ENCODE measurements around the gene FARP2.

Gene FARP2

DNA sequence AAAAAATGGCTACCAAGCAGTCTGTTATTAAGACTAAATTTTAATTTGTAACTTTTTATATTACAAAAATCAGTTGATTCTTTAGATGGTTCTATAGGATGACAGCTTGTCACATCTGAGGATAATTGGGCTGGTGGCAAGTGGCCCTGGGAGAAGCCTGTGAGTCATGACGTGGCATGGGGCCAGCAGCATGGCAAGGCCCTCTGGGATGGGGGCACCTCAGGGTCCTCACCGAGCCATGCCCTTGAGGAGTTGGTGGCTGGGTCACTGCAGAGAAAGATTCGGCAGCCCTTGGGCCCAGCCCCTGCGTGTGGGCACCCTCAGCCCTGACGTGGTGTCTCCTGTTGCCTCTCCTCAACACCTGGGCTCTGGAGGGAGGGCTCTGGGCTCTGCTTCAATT lies 102.6 kb downstream of the FARP2 start:
- DNase-seq (ENCODE audit: low read depth in 2 of 2): no peak

DNA sequence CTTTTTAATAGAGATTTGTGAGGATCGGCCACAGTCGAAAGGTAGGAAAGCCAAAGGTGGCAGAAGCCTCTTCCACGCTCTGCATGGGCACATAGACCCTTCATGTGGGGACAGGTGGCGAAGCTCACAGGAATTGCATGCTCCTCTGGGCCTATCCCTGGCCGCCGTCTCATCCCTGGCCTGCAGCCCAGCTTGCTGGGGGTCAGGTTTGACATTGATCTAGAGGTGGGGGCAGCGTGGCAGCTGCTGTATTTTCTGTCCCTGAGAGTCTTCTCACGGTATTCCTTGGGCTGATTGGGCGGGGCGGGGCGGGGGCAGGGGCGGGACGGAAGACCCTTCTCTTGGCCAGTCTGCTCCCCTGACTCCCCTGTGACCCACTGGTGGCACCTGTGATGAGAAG lies 103.4 kb downstream of the FARP2 start:
- DNase-seq (ENCODE audit: low read depth in 2 of 2): no peak

DNA sequence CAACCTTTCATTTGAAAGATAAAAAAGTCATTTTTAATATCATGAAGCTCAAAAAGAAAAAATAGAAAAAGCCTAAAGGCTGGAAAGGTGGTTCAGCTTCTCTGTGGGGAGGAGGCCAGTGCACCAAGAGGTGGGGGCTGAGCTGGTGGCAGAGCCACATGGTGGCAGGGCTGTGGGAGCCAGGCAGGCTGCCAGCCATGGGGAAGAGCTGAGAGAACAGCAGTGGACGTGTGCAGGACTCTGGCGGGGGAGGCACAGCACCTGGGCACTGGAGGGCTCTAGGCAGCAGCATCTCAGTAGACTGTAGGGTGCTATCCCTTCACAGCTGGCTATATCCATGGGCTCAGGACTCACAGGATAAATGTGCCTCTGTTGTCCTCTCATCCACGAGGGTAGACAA lies 104.5 kb downstream of the FARP2 start:
- no peak for DNase-seq (ENCODE audit: low read depth in 2 of 2)

DNA sequence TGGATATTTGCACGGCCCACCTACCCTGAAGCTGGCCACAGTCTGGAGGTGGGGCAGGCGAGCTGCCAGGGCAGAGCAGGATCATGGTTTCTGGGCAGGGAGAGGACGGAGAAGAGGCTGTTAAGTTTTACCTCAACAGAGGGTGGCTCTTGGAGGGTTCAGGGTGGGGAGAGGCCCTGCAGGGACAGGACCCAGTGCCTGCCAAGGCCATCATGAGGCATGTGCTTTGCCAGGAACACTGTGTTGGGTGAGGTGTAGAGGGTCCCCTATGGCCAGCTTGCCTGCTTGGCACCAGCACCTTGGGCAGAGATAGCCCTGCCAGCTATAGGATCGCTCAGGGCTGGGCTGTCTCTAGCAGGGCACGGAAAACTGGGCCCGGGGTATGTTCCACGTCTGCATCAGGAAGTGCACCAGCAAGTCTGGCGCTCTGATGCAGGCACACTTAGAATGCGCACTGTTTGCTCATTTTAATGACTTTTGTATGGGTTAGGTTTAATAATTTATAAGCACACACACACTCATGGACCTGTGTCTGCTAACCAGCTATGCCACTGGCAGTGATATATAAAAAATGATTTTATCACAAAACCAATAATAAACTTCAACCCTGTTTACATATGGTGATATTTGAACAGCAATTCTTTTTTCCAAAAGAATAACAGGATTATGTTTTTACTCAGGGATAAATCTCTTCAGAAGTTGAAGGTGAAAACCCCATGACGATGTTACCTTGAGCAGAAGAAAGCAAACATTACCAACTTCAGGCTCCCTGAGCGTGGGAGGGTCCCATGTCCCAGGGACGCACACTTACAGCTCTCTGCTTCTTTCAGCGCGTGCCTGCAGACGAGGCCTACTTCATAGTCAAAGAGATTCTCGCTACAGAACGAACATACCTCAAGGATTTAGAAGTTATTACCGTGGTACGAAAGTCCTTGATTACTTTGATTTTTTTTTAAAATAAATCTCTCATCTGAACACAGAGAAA lies 105.9 kb downstream of the FARP2 start:
- no peak for DNase-seq (ENCODE audit: low read depth in 2 of 2)

DNA sequence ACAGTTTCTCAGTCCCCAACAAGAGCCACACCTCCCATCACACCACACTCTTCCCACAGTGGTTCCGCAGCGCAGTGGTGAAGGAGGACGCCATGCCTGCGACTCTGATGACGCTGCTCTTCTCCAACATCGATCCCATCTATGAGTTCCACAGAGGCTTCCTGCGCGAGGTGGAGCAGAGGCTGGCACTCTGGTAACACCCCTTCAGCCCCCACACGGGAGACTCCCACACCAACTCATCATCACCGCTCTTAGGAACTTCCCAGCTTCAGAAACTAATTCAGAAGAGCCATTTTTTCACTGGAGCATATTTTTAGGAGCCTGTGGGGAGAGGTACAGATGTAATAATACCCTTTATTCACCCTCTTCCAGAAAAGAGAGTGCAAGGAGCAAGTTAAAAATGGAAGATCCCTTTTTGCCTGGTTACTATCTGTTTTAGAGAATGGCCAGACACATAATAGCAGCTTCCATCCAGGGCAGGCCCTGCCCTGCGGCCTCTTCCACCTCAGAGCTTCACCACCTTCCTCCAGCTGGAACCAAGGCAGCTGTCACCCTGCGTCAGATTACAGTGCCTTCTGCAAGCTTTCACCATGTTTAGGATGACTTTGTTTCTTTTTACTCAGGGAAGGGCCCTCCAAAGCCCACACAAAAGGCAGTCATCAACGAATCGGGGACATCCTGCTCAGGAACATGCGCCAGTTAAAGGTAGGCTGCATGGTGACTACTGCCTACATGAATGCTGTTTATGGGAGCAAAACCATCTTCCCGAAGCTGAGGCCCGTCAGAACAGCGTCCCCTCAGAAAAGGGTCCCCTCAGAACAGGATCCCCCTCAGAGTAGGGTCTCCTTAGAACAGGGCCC lies 107.4 kb downstream of the FARP2 start:
- no peak for DNase-seq (ENCODE audit: low read depth in 2 of 2)

DNA sequence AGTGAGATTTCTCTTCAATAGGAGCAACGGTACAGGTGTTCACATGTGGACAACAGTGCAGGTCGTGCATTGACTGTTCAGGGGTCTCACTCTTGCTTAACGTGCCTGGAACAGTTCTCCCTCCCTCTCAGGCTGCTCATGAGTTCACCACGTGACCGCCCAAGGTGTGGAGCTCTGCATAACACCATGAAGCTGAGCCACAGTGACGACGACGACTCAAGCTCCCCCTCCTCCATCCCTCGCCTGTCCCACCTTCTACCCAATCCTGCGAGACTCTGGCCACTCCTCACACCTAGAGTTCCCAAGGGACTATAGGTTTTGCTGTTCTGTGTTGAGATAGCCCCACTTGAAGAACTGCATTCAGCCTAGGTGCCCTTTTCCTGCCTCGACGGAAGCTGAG lies 109.5 kb downstream of the FARP2 start:
- no peak for DNase-seq (ENCODE audit: low read depth in 2 of 2)

DNA sequence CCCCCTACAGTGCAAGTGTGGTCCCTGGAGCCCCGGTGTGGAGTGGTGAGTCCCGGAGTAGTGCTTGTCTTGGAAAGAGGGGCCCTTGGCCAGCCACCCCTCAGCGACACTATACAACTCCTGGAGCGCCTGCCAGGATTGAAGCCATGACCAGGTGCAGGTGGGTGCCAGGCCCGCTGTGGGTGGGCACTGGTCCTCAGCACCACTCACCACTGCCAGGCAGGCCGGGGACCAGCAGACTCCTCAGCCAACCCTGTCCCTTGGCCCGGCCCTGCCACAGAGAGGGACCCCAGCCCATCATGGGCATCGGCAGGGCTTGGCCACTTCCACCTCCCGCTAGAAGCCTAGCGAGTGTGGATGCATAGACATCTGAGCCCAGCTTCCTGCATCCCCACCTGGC lies 110.1 kb downstream of the FARP2 start:
- DNase-seq (ENCODE audit: low read depth in 2 of 2): no peak

DNA sequence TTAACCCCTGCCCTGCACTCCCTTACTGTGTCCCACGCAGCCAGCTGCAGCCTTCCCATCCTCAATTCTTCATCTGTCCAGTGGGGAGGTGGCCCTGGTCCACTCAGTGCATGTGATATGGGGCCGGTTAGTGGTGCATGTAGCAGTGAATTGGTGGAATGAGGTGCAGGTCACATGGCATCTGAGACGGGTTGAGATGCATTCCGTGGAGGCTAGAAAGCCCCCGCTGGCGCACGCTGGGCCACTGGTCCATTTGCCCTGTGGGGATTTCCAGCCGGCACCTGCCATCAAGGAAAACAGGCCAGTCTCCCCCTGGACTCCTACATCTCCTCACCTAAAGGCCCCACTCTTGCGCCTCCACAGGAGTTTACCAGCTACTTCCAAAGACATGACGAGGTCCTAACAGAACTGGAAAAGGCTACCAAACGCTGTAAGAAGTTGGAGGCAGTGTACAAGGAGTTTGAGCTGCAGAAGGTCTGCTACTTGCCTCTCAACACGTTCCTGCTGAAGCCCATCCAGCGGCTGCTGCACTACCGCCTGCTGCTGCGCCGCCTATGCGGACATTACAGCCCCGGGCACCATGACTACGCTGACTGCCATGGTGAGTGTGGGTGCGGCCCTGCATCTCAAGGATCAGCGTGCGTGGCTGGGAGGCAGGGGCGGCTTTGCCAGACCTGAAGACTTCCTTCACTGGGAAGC lies 111.8 kb downstream of the FARP2 start:
- DNase-seq (ENCODE audit: low read depth in 2 of 2): no peak

DNA sequence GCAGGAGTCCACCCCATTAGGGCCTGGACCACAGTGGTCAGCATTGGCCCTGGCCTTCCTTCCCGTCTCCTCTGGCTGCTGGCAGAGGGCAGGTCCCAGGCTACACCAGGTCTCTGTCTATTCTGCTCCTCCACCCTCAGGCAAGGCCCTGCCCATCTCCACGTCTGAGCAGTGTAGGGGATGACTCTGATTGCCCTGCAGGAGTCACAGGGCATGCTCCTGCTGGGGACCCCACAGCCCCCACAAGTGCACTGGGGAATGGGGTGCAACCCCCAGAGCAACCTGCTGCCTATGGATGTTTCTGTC lies 112.3 kb downstream of the FARP2 start:
- DNase-seq (ENCODE audit: low read depth in 2 of 2): no peak

DNA sequence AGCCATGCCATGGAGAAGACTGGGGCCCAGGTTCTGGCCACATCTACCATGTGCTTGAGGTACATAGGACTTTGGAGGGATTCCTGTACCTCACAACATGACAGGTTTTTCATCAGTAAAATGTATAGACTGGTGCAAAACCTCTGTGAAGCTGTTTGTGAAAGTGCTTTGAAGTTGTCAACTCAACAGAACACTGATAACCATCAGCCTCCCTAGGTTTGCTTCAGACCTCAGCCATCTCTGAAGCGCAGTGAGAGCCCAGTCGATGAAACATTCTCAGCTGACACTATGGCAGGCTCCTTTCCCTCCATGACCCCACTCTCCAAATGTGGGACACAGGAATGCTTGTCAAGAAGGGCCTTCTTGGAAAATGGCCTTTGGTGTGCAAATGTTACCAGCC lies 113.7 kb downstream of the FARP2 start:
- DNase-seq (ENCODE audit: low read depth in 2 of 2): no peak

DNA sequence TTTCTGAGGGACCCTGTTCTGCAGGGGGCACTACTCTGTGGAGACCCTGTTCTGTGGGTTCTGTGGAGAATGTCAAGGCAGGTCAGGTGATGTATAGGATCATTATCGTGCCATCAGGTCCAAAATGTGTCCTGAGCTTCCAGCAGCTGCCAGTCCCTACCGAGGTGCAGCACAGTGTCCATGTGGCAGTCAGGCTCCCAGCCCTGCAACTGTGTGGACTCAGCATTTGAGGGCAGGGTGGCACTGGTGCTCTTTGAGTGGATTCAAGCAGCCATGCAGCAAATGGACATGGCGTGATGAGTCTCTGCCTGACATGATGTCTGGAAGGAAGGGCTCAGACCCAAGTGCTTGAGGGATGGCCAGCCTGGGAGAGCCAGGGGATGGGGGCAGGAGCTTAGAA lies 117.3 kb downstream of the FARP2 start:
- DNase-seq (ENCODE audit: low read depth in 2 of 2): no peak

DNA sequence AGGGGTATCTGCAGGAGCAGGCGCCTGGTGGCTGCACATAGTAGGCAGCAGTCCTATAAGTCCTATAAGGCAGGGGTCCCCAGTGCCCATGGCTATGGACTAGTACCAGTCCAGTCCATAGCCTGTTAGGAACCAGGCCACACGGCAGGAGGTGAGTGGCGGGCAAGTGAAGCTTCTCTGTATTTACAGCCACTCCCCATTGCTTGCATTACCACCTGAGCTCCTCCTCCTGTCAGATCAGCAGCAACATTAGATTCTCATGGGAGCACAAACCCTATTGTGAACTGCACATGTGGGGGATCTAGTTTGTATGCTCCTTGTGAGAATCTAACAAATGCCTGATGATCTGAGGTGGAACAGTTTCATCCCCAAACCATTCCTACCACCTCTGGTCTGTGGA lies 119.2 kb downstream of the FARP2 start:
- DNase-seq (ENCODE audit: low read depth in 2 of 2): no peak

DNA sequence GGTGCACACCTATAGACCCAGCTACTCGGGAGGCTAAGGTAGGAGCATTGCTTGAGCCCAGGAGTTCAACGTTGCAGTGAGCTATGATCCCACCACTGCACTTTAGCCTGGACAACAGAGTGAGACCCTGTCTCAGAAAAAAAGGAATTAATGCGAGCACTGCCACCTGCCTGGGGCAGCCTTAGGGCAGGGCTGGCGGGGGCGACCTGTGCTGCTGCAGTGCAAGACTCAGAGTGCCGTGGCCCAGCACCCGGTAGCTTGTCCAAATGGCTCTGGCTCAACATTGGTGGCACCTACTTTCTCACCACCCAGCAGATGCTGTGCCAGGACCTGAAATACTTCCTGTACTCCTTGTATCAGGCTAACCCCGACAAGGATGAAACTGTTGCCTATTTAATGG lies 122.1 kb downstream of the FARP2 start:
- no peak for DNase-seq (ENCODE audit: low read depth in 2 of 2)

DNA sequence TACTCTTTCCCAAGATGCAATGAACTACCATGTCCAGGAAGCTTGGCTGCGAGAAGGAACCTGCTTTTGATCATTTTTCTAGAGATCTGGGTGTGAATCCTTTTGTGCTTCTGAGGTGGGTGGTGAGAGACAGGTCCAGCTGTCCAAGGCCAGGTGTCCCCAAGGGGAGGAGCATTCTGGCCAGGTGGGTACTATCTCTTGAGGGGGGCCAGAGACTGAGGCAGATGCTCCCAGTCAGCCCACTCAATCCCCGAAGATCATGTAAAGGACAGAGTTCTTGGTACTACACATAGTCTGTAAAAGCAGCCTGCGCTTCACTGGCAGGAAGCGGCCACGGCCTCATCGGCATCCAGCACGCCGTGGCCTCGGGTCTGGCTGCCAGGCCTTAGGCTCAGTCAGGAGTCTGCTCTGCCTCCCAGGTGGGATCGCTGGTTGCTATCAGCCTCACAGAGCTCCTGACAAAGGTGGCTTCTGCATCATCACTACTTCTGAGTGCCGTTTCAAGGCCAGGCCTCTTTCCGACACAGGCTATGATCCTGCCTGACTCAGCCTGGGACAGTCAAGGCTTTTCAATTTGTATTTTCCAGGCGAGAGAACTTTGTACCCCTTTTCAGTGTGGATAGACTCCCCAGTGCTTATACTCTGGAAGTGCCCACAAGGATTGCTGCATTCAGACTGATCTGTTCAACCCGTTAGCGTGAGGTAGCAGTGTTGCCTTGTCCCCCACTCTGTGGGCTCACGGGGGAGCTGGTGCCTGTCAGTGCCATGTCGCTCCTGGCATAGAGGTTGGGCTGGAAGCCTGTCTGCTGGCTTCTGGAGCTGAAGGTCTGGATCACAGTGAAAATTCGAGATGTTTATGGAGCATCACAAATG lies 123.2 kb downstream of the FARP2 start:
- DNase-seq (ENCODE audit: low read depth in 2 of 2): no peak

DNA sequence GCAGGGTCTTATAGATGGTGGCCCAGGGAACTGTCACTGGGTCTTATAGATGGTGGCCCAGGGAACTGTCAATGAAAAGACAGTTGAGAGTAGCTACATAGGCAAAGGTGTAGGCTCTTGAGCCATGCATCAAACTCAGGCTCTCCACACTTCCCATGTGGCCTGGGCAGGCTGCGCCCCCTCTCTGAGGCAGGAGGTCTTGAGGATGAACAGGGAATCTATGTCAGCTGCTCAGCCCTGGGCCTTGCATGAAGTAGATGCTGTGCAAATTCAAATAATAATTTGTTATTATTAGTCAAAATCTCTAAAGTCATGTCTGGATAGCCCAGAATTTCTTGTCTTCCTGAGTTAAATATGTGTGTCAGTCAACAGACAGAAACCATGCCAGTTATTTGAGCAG lies 125.6 kb downstream of the FARP2 start:
- no peak for DNase-seq (ENCODE audit: low read depth in 2 of 2)

DNA sequence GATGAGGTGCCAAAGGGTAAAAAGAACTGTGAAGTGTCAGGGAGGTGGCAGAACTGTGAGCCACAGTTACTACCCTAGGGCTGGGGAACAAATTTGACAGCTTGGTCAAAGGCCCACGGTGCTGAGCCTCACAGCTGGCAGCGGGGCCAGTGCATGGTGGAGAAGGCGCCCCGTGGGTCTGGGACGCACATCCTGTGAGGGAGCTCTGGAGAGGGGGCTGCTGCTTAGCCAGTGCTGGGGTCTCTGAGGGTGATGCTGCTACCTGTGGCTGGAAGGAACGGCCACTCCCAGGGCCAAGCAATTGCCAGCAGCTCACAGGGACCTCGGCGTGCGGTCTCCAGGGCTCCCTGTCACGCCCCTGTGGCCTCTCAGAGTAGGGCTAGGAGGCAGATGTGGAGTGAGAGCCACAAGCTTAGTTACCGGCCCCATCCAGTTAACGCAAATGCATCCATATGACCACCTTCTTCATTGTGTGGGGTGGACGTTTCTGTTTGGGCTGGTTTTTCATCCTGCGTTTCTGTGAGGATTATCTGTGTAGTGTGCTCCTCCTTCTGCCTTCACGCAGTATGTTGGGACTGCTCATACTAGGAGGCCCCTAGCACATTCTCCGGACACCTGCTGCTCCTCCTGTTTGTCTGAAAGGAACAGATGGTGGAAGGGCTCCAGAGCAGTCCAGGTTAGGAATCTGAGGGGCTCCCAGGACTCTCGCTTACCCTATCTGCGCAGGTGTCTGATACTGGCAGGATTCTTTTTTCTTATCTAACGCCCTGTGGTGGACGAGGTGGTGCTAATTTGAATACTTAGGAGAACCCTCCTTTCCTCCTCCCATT lies 126.3 kb downstream of the FARP2 start:
- DNase-seq (ENCODE audit: low read depth in 2 of 2): no peak

DNA sequence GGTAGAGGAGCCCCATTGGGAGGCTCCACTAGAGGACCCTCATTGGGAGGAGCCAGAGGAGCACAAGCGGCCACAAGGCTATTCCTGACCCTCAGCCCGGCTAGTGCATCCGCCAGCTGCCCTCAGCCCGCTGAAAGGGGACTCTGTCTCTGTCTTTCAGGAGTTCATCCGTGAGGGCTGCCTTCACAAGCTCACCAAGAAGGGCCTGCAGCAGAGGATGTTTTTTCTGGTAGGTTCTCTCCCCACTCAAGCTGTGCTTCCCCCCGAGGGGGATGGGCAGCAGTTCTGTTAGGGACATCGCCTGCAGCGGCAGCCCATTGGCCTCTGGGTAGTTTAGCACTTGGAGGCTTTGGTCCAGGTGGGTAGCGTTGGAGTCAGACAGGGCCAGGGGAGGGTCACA lies 127.2 kb downstream of the FARP2 start:
- no peak for DNase-seq (ENCODE audit: low read depth in 2 of 2)

DNA sequence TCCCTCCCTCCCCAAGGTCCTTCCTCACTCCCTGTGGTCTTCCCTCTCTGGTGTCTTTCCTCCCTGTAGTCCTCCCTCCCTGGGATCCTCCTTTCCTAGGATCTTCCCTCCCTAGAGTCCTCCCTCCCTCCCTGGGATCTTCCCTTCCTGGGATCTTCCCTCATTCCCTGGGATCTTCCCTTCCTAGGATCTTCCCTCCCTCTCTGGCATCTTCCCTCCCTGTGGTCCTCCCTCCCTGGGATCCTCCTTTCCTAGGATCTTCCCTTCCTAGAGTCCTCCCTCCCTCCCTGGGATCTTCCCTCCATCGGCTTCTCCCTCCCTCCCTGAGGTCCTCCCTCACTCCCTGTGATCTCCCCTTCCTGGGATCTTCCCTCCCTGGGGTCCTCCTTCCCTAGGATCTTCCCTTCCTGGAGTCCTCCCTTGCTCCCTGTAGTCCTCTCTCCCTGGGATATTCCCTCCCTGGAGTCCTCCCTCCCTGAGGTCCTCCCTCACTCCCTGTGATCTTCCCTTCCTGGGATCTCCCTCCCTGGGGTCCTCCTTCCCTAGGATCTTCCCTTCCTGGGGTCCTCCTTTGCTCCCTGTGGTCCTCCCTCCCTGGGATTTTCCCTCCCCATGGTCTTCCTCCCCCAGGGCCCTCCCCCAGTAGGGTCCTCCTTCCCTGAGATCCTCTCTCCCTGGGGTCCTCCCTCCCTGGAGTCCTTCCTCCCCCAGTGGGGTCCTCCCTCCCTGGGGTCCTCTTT lies 129.3 kb downstream of the FARP2 start:
- DNase-seq (ENCODE audit: low read depth in 2 of 2): no peak

DNA sequence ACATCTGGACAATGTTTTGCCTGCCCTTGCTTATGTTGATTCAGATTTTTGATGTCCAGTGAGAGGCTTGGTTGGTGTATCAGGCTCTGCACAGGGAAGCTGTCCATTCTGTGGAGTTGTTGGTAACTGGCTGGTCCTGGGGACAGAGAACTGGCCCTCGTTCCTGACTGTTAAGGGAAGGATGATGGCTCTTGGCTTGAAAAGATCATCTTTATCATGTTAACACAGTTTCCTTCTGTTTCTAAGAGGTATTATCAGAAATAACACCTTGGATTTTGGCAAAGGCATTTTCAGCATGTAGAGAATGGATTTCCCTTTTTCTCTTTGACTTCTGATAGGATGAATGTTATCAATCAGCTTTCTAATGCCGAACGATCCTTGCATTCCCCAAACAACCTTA lies 133.0 kb downstream of the FARP2 start:
- DNase-seq (ENCODE audit: low read depth in 2 of 2): no peak

Measured in fibroblast of skin of left biceps (primary cell).